Epithelial cell of esophagus (primary cell): ENCODE data around the gene NIN.

Experiments used
- DNase-seq: peaks from one replicate; pipeline ENCODE4 v3.0.0; 2010; ENCODE audit warnings: low read depth
- H3K4me3 ChIP-seq: 2 replicates; pipeline ENCODE4 v1.5.1; 2011; ENCODE audit warnings: mild to moderate bottlenecking, low read length, control low read depth
- CTCF ChIP-seq: IDR thresholded peaks from 2 replicates; pipeline ENCODE4 v1.5.1; 2011; ENCODE audit warnings: low read depth, mild to moderate bottlenecking, low read length, control low read depth, inconsistent platforms; ENCODE audit not compliant: insufficient read depth; ENCODE audit errors: missing control alignments

The NIN gene

GRCh38 chr14:50839048-50839447 lies 8.1 kb upstream of the NIN start:
- peak; percentile 28 for DNase-seq
- TF ChIP-seq CTCF, result no peak
- H3K4me3 ChIP-seq, result no peak overlapping the region

- no peak for TF ChIP-seq CTCF
- DNase-seq, result no peak
- H3K4me3 ChIP-seq, result no peak overlapping the region
Observed at GRCh38 chr14:50837850-50838470, 7.0 kb upstream of the NIN start.

- TF ChIP-seq CTCF, result no peak
- no peak for DNase-seq
- no peak overlapping the region for H3K4me3 ChIP-seq
Observed at GRCh38 chr14:50837271-50837670, 6.3 kb upstream of the NIN start.

- TF ChIP-seq CTCF, result no peak
- DNase-seq, result no peak
- no peak overlapping the region for H3K4me3 ChIP-seq
Observed at GRCh38 chr14:50836515-50836914, 5.6 kb upstream of the NIN start.

- no peak for TF ChIP-seq CTCF
- H3K4me3 ChIP-seq, result no peak overlapping the region
- DNase-seq, result peak; percentile 42
Observed at GRCh38 chr14:50835280-50835679, 4.3 kb upstream of the NIN start.

- H3K4me3 ChIP-seq, result no peak overlapping the region
- TF ChIP-seq CTCF, result no peak
- DNase-seq, result no peak
Observed at GRCh38 chr14:50834802-50835276, 3.9 kb upstream of the NIN start.
